Smooth muscle cell of trachea (primary cell): Measurements from ENCODE around the gene PTPA. TPM values are rescaled to one million over a fixed set of nuclear protein-coding genes. Genes with fewer than 3 reads are reported as not detected.

Experiments
- total RNA-seq: library from RNA; depleted of rRNA; stranded (reverse); fragments of >200 nt; gene quantifications from 2 replicates; pipeline ENCODE4 v1.2.1, GENCODE V29; 2014

Gene PTPA
- 130 and 145 TPM in 2 replicates for total RNA-seq

DNA sequence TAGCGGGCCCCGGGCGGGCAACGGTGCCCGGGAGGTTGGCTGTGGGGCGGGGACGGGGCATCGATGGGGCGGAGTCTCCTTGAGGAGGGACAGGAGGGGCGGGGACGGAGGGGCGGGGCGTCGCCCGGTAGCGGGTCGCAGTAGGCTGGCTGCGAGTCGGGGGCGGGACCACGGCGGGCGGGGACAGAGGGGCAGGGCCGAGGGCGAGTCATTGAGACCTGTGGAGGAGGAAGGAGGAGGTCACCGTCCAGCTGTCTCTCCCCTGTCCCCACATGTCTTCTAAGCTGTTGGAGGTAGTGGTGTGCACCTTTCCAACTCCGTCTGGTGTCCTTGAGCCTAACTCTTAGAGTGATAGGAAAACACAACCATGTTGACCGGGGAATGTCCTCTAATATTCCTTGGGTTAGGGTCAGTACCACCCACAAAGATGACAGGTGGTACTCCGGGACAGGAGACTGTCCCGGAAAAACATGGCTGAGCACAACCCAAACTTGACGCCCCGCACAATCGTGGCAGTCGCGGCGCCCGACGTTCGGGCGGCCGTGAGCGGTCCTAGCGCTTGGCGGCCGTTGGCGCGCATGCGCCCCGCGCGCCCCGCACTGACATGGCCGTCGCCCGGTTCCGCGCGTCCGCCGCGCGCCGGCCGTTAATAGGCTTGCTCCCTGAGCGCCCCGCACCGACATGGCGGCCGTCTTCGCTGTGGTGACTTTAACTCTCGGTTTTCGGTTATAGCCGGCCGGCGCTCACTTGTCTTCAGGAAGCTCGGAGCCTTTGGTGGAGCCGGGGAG, at the start of gene PTPA, which contains the start of gene CRAT:
Gene PTPA (plus strand): TSS at position 676 of the 788 bp plus-strand sequence. CDS start 186 bp downstream, outside the sequence.
Gene CRAT (minus strand): TSS at position 54 of the 788 bp plus-strand sequence. CDS start 284 bp downstream, outside the sequence.

DNA sequence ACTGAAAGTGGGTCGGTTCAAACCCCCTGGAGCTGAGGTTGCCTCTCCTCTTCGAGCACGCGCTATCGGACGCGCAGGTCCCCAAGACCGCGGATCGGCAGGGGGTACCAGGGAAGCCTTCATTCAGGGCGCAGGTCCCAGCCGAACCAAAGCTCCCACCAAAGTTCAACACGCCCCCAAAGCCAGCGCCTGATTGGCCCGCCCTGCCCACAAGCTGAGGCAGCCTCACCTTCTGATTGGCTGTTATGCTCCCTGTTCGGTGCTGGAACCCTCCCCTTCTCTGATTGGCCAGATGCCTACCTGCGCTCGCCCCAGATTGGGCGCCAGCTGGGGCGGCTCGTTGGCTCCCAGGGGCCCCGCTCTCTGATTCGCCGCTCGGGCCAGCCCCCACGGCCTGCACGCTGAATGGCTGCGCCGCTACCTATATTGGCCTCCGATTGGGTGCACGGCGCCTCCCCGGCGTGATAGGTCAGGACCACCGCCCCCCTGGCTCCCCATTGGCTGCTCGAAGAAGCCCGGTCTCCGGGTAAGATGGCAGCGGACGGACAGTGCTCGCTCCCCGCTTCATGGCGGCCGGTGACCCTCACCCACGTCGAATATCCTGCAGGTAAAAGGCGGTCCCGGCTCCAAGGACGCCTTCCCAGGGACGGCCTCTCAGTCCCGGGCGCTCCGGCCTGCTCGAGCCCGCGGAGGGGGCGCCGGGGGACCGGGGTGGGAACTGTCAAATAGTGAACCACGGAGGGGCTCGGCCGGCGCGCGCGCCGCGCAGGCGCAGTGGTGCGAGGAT, 30.4 kb upstream of the PTPA start, which contains the start of gene DOLPP1:
Gene DOLPP1 (plus strand): TSS at position 511 of the 787 bp plus-strand sequence. CDS start 21 bp downstream, at position 532.

DNA sequence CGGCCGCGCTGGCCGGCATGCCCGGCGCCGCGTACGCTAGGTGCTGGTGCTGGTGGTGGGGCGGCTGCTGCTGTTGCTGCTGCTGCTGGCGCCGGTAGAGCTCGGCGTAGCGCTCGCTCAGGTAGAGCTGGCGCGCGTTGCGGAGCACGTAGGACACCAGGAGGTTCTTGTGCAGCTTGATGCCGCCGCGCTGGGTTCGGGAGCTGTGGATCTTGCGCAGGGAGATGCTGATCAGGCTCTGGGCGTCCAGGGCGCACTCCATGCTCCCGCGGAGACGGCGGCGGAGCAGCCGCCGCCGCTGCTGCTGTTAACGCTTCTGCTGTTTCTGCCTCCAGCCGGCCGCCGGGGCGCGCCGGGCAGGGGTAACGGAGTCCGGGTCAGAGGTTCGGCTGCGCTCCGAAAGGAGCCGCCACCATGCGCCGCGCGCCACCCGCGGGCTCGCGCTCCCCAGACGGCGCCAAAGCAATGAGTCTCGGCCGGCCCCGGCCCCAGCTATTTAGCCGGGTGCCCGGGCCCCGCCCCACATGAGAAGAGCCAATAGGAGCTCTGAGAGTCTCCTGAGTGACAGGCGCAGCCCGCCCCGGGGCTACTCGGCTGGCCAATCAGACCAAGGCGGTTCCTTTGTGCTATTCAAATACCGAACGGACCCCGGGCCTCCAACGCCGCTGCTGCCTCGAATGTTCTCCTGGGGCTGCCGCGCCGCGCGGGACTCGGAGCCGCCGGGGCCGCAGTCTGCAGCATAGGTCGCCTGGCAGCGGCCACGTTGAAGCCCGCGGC, 66.8 kb downstream of the PTPA start, which contains the start of gene IER5L:
Gene IER5L (minus strand): TSS at position 471 of the 777 bp plus-strand sequence. CDS start 209 bp downstream, at position 262.

Other genes starting within 250 kb of the PTPA start
- gene KYAT1, start 229.5 kb upstream of the PTPA start, total RNA-seq = 9.1 and 13.7 TPM in 2 replicates
- 29.1 and 44.0 TPM in 2 replicates for gene LRRC8A, start 229.3 kb upstream of the PTPA start, total RNA-seq
- gene PHYHD1, start 190.4 kb upstream of the PTPA start, total RNA-seq = 16.1 and 18.7 TPM in 2 replicates
- 28.2 and 40.9 TPM in 2 replicates for gene DOLK, start 163.8 kb upstream of the PTPA start, total RNA-seq
- gene NUP188, start 163.7 kb upstream of the PTPA start, total RNA-seq = 38.5 and 43.5 TPM in 2 replicates
- 63.9 and 83.7 TPM in 2 replicates for gene SH3GLB2, start 83.1 kb upstream of the PTPA start, total RNA-seq
- 30.7 and 42.8 TPM in 2 replicates for gene MIGA2, start 74.8 kb upstream of the PTPA start, total RNA-seq
- 8.7 and 10.3 TPM in 2 replicates for gene DOLPP1, start 30.3 kb upstream of the PTPA start, total RNA-seq
- gene CRAT, start 622 bp upstream of the PTPA start, total RNA-seq = 63.4 and 90.5 TPM in 2 replicates
- 65.6 and 118 TPM in 2 replicates for gene IER5L, start 66.8 kb downstream of the PTPA start, total RNA-seq